ENCODE measurements around the gene C20orf141.

The C20orf141 gene

DNA sequence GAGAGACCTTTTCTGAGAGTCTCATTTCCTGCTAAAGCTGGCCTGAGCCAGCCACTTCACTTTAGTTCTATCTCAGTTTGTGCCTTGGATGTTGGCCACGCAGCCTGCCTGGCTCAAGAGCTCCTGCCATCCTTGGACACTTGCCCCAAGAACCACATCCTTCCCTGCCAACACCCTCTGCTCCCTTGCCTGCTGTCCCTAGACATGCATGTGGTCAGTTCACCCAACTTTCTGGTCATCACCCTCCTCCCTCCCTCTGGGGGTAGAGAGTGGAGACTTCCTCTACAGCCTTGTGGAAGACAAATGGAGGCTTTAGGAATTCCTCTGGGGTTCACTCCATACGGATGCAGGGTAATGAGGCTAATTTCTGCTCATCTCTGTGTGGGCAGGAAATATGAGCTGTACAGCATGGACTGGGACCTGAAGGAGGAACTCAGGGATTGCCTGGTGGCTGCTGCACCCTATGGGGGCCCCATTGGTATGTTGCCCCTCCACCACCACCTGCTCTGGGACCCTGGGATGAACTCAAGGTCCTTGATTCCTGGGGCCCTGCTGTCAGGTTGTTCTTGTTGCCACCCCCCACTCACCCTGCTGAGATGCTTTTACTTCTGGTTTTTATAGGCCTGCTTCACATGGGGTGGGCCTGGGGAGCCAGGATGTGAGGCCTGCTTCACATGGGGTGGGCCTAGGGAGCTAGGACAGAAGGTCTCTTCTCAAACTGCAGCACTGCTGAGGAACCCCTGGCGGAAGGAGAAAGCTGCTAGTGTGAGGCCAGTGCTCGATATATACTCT lies 44.7 kb downstream of the C20orf141 start:
- DNase-seq, result no peak

DNA sequence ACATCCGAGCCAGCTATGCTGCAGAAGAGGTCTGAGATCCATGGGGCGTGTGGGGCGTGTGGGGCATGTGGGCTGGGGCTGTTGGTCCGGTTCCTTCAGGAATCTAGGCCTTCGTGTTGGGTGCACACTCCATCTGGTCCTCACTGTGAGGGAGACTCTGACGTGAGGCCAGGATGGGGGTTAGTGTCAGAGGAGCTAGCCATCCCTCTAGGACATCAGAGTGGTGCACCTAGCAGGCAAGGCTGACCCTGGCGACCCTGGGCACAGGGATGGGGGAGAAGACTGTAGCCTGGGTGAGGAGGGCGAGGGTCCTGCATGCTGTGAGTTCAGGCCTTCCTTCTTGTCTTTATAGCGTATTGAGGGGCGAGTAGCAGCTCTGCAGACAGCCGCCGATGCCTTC lies 49.8 kb downstream of the C20orf141 start:
- DNase-seq, result no peak

DNA sequence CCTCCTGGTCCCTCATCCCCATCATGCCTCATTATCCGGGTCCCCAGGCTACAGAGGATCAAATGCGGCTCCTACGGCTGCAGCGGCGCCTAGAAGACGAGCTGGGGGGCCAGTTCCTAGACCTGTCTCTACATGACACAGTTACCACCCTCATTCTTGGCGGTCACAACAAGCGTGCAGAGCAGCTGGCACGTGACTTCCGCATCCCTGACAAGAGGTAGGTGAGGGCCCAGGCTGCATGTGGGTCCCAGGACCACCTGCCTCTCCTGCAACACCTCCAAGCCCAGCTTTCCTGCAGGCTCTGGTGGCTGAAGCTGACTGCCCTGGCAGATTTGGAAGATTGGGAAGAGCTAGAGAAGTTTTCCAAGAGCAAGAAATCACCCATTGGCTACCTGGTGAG lies 50.3 kb downstream of the C20orf141 start:
- no peak for DNase-seq

Measured in NCI-H748 treated with DMSO at 0.1 percent for 48 hours (cell line).